Fibroblast of upper back skin (primary cell): ENCODE measurements around the gene TNK2.

Experiments used
- DNase-seq: peaks from one replicate; pipeline ENCODE4 v3.0.0-alpha.2; 2013

TNK2 gene

GRCh38 chr3:195815169-195815771 is 93.1 kb downstream of the TNK2 start:
- no peak for DNase-seq

- no peak for DNase-seq
These were observed 94.3 kb downstream of the TNK2 start for GRCh38 chr3:195813916-195814640.
